ENCODE results near the gene TTC7B.

DNA sequence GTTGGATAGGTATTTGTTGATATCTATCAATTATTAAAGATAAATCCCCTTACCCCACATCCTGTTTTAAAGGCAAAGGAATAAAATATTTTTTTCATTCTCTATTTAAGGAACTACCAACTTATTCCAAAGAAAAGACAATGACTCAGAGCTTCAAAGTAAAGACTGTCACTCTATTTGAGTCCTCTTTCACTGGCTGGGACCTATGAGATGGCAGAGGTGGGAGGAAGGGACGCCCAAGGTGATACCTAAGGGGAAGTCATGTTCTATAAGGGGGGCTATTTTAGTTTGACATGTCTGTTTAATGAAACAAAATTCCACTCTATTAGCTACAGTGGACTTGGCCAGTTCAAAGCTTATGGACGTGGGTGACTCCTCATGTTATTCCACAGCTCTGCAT lies 209.8 kb downstream of the TTC7B start:
- TF ChIP-seq POLR2AphosphoS5 (IDR thresholded peaks at IDR 0.05; ENCODE audit: low read depth, low read length) (no peak), SIRT6 (IDR thresholded peaks at IDR 0.05; ENCODE audit: low read length) (no peak), TBP (IDR thresholded peaks at IDR 0.05; ENCODE audit: low read depth, low read length) (no peak), POLR2A (IDR thresholded peaks at IDR 0.05; ENCODE audit: control extremely low read depth in 1 of 2, low read depth in 2 of 2, low read length in 2 of 2) (no peak), RFX5 (IDR thresholded peaks at IDR 0.05; ENCODE audit: borderline replicate concordance, low read depth, low read length) (no peak), CTCF (IDR thresholded peaks at IDR 0.05; ENCODE audit: control extremely low read depth in 1 of 3, insufficient read depth in 1 of 3, low read depth in 1 of 3, low read length in 3 of 3) (no peak), EZH2 (IDR thresholded peaks at IDR 0.05; ENCODE audit: low read depth, low read length, severe bottlenecking) (no peak), EP300 (IDR thresholded peaks at IDR 0.05; ENCODE audit: borderline replicate concordance in 1 of 2, low read depth in 2 of 2, low read length in 2 of 2) (no peak)
